ENCODE measurements around the gene TBL1X.

- no peak for TF ChIP-seq CTCF (conservative IDR thresholded peaks at IDR 0.05; ENCODE audit: low read depth, low read length)
- no peak for TF ChIP-seq EZH2phosphoT487 (IDR thresholded peaks at IDR 0.05; ENCODE audit: borderline replicate concordance, low read length)
These were observed 12.1 kb downstream of the TBL1X start for GRCh38 chrX:9476810-9477575.
